Thoracic aorta (tissue), 2 donors: Measurements from ENCODE around the gene DHDH. TPM values are rescaled to one million over a fixed set of nuclear protein-coding genes. Genes with fewer than 3 reads are reported as not detected.
"Not testable (repeated sequence)": the region's sequence is repeated elsewhere in the genome, so short reads cannot be mapped to it uniquely, and the experiment has no call there.

ENCODE experiments used
- ATAC-seq: fragments of 150-250 bp; one replicate; pipeline ENCODE4 v1.8.0; 2017; ENCODE audit warnings: low read depth; ENCODE audit not compliant: insufficient number of reproducible peaks, low FRiP score
- DNase-seq: peaks from one replicate; pipeline ENCODE4 v3.0.0-alpha.2; 2020; ENCODE audit warnings: low spot score
- H3K27ac ChIP-seq, 2 donors: fragments of 200-600 bp; sonication (generic); 1 replicate in 1 of 2; 2 replicates in 1 of 2; pipeline ENCODE4 v1.5.1; 2016; ENCODE audit warnings: mild to moderate bottlenecking in 2 of 2, moderate library complexity in 2 of 2
- H3K27me3 ChIP-seq: fragments of 200-600 bp; sonication (generic); replicated peaks from 2 replicates; pipeline ENCODE4 v1.6.0; 2016; ENCODE audit warnings: mild to moderate bottlenecking; ENCODE audit not compliant: insufficient read depth
- H3K36me3 ChIP-seq: fragments of 200-600 bp; sonication (generic); one replicate; pipeline ENCODE4 v1.5.1; 2016
- H3K4me1 ChIP-seq, 2 donors: fragments of 200-600 bp; sonication (generic); 1 replicate in 1 of 2; 2 replicates in 1 of 2; pipeline versions ENCODE4 v1.5.1 to v1.6.0; 2016; ENCODE audit warnings: low read depth in 2 of 2, mild to moderate bottlenecking in 1 of 2; ENCODE audit not compliant: control insufficient read depth in 1 of 2
- H3K4me3 ChIP-seq: fragments of 200-600 bp; sonication (generic); 2 replicates; pipeline ENCODE4 v1.5.1; 2016; ENCODE audit warnings: mild to moderate bottlenecking
- H3K9me3 ChIP-seq: fragments of 200-600 bp; sonication (generic); 2 replicates; pipeline ENCODE4 v1.5.1; 2016
- total RNA-seq, 2 donors: library from RNA; depleted of rRNA; stranded (reverse); fragments of >200 nt; gene quantifications; one replicate each; pipeline versions ENCODE4 v1.1.0 to v1.2.3, GENCODE V29; 2016
- TF ChIP-seq, protein P1 (sequence below): fragments of 200-600 bp; sonication (generic); IDR thresholded peaks from one replicate; pipeline ENCODE4 v1.5.1; 2019; ENCODE audit warnings: antibody characterized with exemption

The DHDH gene
- total RNA-seq, 2 donors from 2014 or later: 3.7 TPM; not detected in 1

DNA sequence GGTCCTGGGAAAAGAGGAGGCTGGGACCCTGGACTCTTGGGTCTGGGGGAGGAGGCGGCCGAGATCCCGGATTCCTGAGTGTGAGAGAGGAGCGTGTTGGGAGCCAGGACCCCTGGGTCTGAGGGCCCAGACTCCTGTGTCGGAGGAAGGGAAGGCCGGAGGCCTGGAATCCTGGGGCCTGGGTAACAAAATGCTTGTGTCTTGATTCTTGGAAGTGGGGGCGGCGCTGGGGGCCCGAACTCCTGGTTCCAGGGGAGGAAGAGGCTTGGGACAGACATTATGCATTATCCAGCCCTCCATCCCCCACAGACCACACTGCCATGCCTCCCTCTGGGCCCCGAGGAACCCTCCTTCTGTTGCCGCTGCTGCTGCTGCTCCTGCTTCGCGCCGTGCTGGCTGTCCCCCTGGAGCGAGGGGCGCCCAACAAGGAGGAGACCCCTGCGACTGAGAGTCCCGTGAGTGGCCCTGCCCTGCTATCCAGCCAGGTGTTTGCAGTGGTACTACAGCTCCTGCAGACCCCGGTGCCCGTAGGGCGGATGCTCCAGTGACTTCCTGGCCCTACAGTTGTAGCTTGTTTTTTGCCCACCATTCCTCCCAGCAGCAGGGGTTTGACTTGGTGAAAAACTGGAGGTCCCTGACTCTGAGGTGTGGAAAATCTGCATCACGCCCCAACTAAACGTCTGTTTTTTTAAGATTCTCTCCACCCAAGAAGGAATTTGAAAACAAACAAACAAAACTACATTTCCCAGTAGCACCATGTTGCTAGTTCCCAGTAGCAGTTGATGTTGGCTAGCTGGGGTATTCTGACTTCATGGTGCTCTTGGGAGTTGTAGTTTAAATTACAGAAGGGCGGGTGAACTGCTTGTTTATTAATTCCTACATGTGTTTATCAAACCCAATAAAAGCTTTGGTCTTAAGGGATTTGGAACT lies 32.8 kb upstream of the DHDH start:
- Histone ChIP-seq H3K27me3 (no peaks in the 10 kb centered on the region), H3K9me3 (no peaks in the 10 kb centered on the region), H3K36me3 (peaks cover 14% of the 10 kb centered on the region), H3K4me1 (peaks cover 13 to 27% of the 10 kb centered on the region in 2 donors), H3K4me3 (peak overlapping the region; percentile 99), H3K27ac (peak overlapping the region; percentile 81 to 98)
- TF ChIP-seq, protein P1, sequence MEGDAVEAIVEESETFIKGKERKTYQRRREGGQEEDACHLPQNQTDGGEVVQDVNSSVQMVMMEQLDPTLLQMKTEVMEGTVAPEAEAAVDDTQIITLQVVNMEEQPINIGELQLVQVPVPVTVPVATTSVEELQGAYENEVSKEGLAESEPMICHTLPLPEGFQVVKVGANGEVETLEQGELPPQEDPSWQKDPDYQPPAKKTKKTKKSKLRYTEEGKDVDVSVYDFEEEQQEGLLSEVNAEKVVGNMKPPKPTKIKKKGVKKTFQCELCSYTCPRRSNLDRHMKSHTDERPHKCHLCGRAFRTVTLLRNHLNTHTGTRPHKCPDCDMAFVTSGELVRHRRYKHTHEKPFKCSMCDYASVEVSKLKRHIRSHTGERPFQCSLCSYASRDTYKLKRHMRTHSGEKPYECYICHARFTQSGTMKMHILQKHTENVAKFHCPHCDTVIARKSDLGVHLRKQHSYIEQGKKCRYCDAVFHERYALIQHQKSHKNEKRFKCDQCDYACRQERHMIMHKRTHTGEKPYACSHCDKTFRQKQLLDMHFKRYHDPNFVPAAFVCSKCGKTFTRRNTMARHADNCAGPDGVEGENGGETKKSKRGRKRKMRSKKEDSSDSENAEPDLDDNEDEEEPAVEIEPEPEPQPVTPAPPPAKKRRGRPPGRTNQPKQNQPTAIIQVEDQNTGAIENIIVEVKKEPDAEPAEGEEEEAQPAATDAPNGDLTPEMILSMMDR: no peak
- peak; percentile 9 for ATAC-seq
- no peak for DNase-seq

DNA sequence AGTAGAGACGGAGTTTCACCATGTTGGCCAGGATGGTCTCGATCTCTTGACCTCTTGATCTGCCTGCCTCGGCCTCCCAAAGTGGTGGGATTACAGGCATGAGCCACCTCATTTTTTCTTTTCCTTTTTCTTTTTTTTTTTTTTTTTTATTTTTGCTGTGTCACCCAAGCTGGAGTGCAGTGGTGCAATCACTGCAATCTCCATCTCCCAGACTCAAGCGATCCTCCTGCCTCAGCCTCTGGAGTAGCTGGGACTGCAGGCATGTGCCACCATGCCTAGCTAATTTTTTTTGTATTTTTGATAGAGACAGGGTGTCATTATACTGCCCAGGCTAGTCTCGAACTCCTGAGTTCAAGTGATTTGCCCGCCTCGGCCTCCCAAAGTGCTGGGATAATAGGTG lies 31.2 kb upstream of the DHDH start:
- Histone ChIP-seq H3K4me1 (peaks cover 13 to 25% of the 10 kb centered on the region in 2 donors), H3K4me3 (peak overlapping the region; percentile 31), H3K36me3 (peaks cover 26% of the 10 kb centered on the region)
- not testable (repeated sequence) for H3K27me3 ChIP-seq, H3K27ac ChIP-seq, H3K9me3 ChIP-seq, DNase-seq, ATAC-seq

DNA sequence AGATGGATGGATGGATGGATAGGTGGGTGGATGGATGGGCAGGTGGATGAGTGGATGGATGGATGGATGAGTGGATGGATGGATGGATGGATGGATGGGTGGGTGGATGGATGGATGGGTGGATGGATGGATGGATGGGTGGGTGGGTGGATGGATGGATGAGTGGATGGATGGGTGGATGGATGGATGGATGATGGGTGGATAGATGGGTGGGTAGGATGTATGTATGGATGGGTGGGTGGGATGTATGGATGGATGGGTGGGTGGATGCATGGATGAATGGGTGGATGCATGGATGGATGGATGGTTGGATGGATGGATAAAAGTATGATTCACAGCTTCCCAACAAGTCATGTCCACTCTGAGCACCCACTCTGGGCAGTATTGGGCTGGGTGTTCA lies 29.7 kb upstream of the DHDH start:
- H3K27ac ChIP-seq, H3K4me3 ChIP-seq, ATAC-seq, DNase-seq, H3K9me3 ChIP-seq, H3K27me3 ChIP-seq: not testable (repeated sequence)
- Histone ChIP-seq H3K4me1 (peaks cover 13 to 25% of the 10 kb centered on the region in 2 donors), H3K36me3 (peaks cover 34% of the 10 kb centered on the region)

DNA sequence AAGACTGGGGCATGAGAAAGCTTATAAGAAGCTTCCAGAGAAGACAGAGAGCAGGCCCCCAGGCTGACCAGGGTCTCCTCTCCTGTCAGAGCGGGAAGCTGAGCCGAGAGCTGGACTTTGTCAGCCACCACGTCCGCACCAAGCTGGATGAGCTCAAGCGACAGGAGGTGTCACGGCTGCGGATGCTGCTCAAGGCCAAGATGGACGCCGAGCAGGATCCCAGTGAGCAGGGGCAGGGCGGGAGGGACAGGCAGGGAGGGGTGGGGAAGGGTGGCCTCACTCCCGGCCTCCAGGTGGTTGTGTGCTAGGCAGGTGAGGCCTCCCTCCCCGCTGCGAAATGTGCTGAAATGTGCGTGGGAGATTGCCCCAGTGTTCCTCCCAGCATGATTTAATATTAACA lies 27.8 kb upstream of the DHDH start:
- Histone ChIP-seq H3K9me3 (no peaks in the 10 kb centered on the region), H3K4me3 (no peak overlapping the region), H3K27me3 (no peaks in the 10 kb centered on the region), H3K27ac (no peak overlapping the region), H3K36me3 (peaks cover 51% of the 10 kb centered on the region), H3K4me1 (peaks cover 13 to 24% of the 10 kb centered on the region in 2 donors)
- no peak for DNase-seq
- TF ChIP-seq, protein P1: no peak
- ATAC-seq: no peak

DNA sequence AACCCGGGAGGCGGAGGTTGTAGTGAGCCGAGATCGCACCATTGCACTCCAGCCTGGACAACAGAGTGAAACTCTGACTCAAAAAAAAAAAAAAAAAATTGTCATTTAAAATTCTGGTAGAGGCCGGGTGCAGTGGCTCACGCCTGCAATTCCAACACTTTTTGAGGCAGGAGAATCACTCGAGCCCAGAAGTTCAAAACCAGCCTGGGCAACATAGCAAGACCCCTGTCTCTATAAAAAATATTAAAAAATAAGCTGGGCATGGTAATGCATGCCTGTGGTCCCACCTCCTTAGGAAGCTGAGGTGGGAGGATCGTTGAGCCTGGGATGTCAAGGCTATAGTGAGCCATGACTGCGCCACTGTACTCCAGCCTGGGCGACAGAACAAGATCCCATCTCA lies 27.2 kb upstream of the DHDH start:
- H3K9me3 ChIP-seq: no peaks in the 10 kb centered on the region
- no peaks in the 10 kb centered on the region for H3K27me3 ChIP-seq
- TF ChIP-seq, protein P1: no peak
- H3K27ac ChIP-seq: no peak overlapping the region
- no peak overlapping the region for H3K4me3 ChIP-seq
- peaks cover 10 to 18% of the 10 kb centered on the region in 2 donors for H3K4me1 ChIP-seq
- ATAC-seq: no peak
- DNase-seq: no peak
- H3K36me3 ChIP-seq: peaks cover 57% of the 10 kb centered on the region

DNA sequence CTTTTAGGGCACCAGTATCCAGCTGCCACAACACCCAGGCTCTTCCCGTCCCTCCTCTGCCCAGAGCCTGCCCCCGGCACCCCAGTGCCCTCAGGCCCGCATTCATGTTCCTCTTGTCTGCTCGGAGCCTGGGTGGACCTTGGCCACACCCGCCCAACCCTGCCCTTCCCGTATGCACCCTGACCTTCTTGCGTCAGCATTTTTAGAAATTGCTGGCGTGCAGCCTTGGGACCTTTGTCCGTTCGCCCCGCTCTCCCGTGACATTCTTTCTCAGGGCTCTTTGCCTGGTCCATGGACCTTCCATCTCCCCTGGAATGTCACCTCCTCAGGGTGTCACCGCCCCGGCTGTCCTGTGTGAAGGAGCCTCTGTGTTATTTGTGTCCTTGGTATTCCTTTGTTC lies 25.8 kb upstream of the DHDH start:
- ATAC-seq: no peak
- DNase-seq: no peak
- peaks cover 68% of the 10 kb centered on the region for H3K36me3 ChIP-seq
- no peaks in the 10 kb centered on the region for H3K27me3 ChIP-seq
- H3K27ac ChIP-seq: no peak overlapping the region
- H3K9me3 ChIP-seq: no peaks in the 10 kb centered on the region
- peaks cover 3 to 4% of the 10 kb centered on the region in 2 donors for H3K4me1 ChIP-seq
- no peak overlapping the region for H3K4me3 ChIP-seq
- TF ChIP-seq, protein P1: no peak

DNA sequence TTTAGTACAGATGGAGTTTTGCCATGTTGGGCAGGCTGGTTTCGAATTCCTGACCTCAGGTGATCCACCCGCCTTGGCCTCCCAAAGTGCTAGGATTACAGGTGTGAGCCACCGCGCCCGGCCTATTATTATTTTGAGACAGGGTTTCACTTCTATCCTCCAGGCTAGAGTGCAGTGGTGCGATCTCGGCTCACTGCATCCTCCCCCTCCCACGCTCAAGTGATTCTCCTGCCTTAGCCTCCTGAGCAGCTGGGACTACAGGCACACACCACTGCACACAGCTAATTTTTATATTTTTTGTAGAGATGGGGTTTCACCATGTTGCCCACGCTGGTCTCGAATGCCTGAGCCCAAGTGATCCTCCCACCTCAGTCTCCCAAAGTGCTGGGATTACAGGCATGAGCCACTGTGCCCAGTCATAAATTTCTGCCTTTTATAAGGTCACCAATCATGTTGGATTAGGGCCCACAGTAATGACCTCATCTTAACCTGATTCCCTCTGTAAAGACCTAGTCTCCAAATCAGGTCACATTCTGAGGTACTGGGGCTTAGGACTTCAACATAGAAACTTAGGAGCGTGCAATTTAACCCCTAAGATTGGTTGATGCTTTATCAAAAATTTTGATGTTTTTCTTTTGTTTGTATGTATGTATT lies 23.9 kb upstream of the DHDH start:
- DNase-seq, ATAC-seq, H3K27me3 ChIP-seq, H3K27ac ChIP-seq, H3K4me3 ChIP-seq, H3K4me1 ChIP-seq, H3K9me3 ChIP-seq: not testable (repeated sequence)
- peaks cover 84% of the 10 kb centered on the region for H3K36me3 ChIP-seq
